GM18505 (cell line): ENCODE measurements around the gene MARCO.

Source experiments
- ATAC-seq: cut with Tn5 transposase; IDR thresholded peaks from one replicate; pipeline ENCODE4 v1.9.1; 2021; ENCODE audit not compliant: unreplicated experiment
- POLR2A ChIP-seq: IDR thresholded peaks from 4 replicates; pipeline ENCODE4 v1.6.1; 2011; ENCODE audit warnings: borderline replicate concordance; ENCODE audit not compliant: insufficient read depth, insufficient read length; ENCODE audit errors: extremely low read depth

MARCO gene

GRCh38 chr2:118942031-118942430, at the start of gene MARCO:
MARCO (plus strand) TSS chr2:118942194; CDS start chr2:118942301, 107 bp downstream.
- no peak for TF ChIP-seq POLR2A
- ATAC-seq: no peak

- TF ChIP-seq POLR2A: no peak
- no peak for ATAC-seq
These were observed 48.9 kb upstream of the MARCO start for GRCh38 chr2:118893100-118893499.

DNA sequence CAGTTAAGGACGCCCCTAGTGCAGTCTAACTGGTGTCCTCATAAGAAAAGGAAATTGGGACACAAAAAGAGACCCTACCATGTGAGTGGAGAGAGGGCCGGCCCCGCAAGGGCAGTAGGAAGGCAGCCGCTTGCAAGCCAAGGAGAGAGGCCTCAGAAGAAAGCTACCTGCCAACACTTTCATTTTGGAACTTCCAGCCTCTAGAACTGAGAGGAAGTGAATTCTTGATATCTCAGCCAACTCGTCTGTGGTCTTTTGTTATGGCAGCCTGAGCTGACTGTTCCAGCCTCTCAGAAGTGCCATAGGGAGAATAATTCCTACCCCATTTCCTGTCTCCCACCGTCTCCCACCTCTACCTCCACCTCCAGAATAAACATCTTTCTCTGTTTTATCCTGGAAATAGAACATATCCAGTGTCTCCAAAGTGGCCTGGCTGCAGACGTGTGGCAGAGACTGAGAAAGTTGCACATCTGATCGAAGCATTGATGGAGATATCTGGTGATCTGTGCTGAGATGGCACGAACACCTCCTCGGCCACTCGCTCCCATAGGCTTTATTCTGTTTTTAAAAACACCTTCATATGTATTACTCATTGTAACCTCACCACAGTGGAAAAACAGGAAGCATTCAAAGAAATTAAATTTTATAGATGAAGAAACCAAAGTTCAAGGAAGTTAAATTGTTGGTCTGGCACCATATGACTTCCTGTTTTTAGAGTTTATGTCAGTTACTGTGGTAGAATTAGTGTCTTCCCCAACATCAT, 39.5 kb upstream of the MARCO start:
- TF ChIP-seq POLR2A: no peak
- no peak for ATAC-seq

GRCh38 chr2:118903029-118903351, 39.0 kb upstream of the MARCO start:
- TF ChIP-seq POLR2A: no peak
- ATAC-seq: no peak

DNA sequence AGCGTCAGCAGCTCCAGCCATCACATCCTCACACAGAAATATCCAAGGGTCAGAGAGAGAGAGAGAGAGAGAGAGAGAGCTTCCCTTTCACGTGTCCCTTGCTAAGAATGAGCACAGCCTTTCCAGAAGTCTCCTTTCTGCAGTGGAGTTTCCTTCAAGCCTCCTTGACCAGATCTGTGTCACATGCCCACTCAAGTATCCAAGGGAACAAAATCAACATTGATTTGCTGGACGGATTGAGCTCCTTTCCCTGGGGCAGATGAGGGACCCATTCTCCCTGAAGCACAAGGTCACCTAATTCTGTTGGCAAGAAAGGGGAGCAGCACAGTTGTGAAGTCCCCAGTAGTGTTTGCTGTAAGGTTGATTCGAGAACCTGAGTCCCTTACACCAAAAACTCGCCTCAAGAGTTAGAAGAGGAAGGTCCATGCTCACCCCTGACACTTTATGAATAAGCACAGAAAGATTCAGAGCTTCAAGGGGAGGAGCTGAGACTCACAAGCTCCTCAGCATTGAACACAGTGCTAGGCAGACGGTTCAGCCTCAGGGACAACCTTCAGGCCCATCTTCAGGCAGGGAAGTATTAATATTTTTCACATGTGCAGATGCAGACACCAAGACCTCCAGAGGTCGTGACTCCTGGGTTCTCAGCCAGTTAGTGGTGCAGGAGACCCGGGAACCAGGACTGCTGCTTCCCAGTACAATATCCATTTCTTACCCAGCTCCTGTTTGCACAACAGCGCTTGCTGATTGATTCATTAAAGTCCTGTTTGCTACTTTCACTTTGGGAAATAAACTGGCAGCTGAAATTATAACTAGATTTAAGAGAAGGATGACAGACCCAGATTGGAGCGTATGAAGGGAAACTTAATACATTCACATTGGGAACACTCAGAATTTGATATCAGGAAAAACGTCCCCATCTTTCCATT, 38.2 kb upstream of the MARCO start:
- ATAC-seq: no peak
- no peak for TF ChIP-seq POLR2A

GRCh38 chr2:118905206-118905605, 36.8 kb upstream of the MARCO start:
- ATAC-seq: no peak
- no peak for TF ChIP-seq POLR2A

GRCh38 chr2:118906186-118906585, 35.8 kb upstream of the MARCO start:
- no peak for TF ChIP-seq POLR2A
- no peak for ATAC-seq

DNA sequence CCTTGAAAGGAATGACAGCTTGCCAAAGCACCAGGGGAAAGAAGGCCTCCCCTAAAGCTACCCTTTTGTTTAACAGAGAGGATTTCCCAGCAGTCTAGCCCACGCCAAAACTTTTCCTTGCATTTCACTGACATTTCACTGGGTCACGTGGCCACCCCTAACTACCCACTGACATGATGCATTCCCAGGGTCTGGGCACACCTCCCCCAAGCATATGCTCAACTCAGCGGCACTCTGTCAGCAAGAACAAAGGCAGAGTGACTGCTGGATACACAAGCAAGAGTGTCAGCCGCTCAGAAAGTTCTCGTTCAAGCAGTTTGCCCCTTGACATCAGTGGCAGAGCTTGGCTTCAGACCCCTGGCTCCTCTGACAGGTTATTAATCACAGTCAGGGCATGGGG, 34.2 kb upstream of the MARCO start:
- no peak for ATAC-seq
- TF ChIP-seq POLR2A: no peak

- no peak for ATAC-seq
These were observed 32.8 kb upstream of the MARCO start for GRCh38 chr2:118909191-118909590.

GRCh38 chr2:118911166-118911856, 30.7 kb upstream of the MARCO start:
- no peak for TF ChIP-seq POLR2A
- no peak for ATAC-seq

More at GRCh38 chr2:118909191-118909590, 32.8 kb upstream of the MARCO start:
- TF ChIP-seq POLR2A: no peak

GRCh38 chr2:118911936-118912335, 30.1 kb upstream of the MARCO start:
- ATAC-seq: no peak
- TF ChIP-seq POLR2A: no peak

DNA sequence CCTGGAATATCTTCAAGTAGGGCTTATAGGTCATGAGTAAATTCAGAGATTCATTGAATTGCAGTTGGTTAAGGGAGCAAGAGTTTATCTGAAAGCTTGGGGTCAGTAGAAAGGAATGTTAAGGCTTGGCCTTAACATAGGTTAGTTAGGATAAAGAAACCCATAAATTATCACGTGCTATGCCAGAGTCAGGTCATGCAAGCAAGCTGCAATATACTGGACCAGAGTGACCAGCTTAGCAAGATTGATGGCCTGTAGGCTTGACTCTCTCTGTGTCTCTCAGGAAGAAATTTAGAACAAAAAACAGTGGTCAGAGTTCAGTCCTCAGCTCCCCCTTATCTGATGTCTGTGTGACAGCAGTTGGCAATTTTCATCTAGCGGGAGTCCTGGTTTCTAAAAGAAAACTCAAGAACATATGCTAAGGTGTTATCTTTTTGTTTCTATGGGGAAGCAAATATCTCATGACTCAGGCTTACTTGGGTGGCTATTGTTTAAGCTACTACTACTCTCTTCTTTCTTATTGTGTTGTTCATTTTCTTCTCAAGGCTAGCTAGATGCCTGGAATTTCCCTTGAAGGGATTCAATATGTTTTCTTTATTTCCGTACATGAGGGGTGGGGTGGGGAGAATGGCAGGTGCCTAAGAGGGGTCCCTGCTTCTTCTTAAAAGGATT, 28.7 kb upstream of the MARCO start:
- no peak for ATAC-seq
- no peak for TF ChIP-seq POLR2A
